ENCODE results near the gene MACF1. TPM values are rescaled to one million over a fixed set of nuclear protein-coding genes. Genes with fewer than 3 reads are reported as not detected.

MACF1 gene
- total and polyA plus RNA-seq, 2 of the 13 experiments (the other 11 are each of a cell fraction or from before 2014, with no cell fraction given): 36.7 to 65.4 TPM

GRCh38 chr1:39394059-39394458 is 189.6 kb downstream of the MACF1 start (continued):
- no peak for TF ChIP-seq ZNF20 (CRISPR knock-in tag; IDR thresholded peaks at IDR 0.05)
- no peak for TF ChIP-seq MTERF4 (CRISPR knock-in tag; IDR thresholded peaks at IDR 0.05)
- TF ChIP-seq ZNF777 (CRISPR knock-in tag; IDR thresholded peaks at IDR 0.05): no peak

DNA sequence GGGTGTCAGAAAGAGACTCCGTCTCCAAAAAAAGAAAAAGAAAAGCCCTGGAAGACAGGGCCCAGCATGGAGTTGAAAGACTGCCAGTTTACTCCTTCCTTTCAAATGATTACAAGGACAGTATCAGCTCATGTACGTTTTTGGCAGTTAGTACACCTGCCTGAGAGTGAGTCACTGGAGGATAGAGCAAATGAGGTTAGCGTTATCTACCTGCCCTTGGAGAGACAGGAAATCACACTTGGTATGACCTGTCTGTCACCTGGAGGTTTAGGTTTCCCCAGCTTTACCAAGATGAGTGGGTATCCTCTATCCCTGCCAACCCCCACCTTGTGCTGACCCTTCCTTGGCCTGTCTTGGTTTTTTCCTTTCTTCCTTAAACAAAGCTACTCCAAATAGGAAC is 190.1 kb downstream of the MACF1 start:
- Histone ChIP-seq H3K9ac (ENCODE audit: insufficient read depth, low read depth, low read length) (no peak overlapping the region), H3K4me3 (replicated peaks in 1 of 3; ENCODE audit: insufficient read depth in 1 of 3, low read depth in 2 of 3, low read length in 3 of 3) (no peak overlapping the region), H3K4me2 (ENCODE audit: low read depth, low read length) (no peak overlapping the region), H2AFZ (ENCODE audit: low read length) (no peak overlapping the region), H3K9me3 (ENCODE audit: low read length) (no peaks in the 10 kb centered on the region), H3K4me1 (ENCODE audit: insufficient read depth, low read length) (peaks cover 67% of the 10 kb centered on the region), H3K36me3 (replicated peaks in 1 of 2; ENCODE audit: control insufficient read depth in 1 of 2, insufficient read depth in 2 of 2, low read length in 2 of 2) (peaks cover 2 to 8% of the 10 kb centered on the region in 2 experiments; a peak in 3 of 5 replicates), H3K79me2 (ENCODE audit: insufficient read depth, low read length) (peaks cover 7% of the 10 kb centered on the region), H3K27ac (ENCODE audit: extremely low read length, insufficient read depth, low read length) (no peak overlapping the region), H3K27me3 (ENCODE audit: control insufficient read depth in 1 of 2, insufficient read depth in 2 of 2, low read length in 2 of 2) (no peaks in the 10 kb centered on the region), H4K20me1 (ENCODE audit: insufficient read depth, low read length) (no peaks in the 10 kb centered on the region)
- no peak for FAIRE-seq
- DNase-seq (ENCODE audit: low spot score): no peak
- no peak for ATAC-seq
- in situ Hi-C loops (cut with HindIII; ENCODE audit: extremely low pct_ligation_motif_present, low pct_unique_long_range_greater_than_20kb): no loop called here
- WGBS (ENCODE audit: low lambda C conversion rate): 100% methylated on average over 1 of the region's 3 CpGs
- BruUV-seq (replicated peaks): no TSS peak
- ChIA-PET CTCF (ENCODE audit: low intra/inter-chr PET ratio, low total read pairs) (no interaction called here), POLR2A (interaction anchor here (2.0 to 2.9 kb wide), 2 partner anchors 13 to 14 kb away, joined by 5 to 9 read pairs; no protein-coding TSS in a partner anchor)
- intact Hi-C loops (cut with micrococcal nuclease; ENCODE audit: unreplicated experiment): no loop called here
- TF ChIP-seq ZBTB14 (CRISPR knock-in tag; IDR thresholded peaks at IDR 0.05) (no peak), FOSL2 (CRISPR knock-in tag; IDR thresholded peaks at IDR 0.05) (peak; percentile 49; the same call in 1 of the 2 replicates), RARA (CRISPR knock-in tag; IDR thresholded peaks at IDR 0.05) (0 out of 2 replicates have a peak, but pooled peaks have one; percentile 22), MEIS2 (CRISPR knock-in tag; IDR thresholded peaks at IDR 0.05) (no peak), EP300 (IDR thresholded peaks at IDR 0.05; ENCODE audit: low read depth in 2 of 2, low read length in 2 of 2) (no peak), EP300 (CRISPR knock-in tag; IDR thresholded peaks at IDR 0.05; ENCODE audit: borderline replicate concordance) (no peak)

All from HepG2 (cell line).